GM21526 (cell line): ENCODE measurements around the gene NBEA.

Experiments used
- ATAC-seq: cut with Tn5 transposase; IDR thresholded peaks from one replicate; pipeline ENCODE4 v1.9.1; 2021; ENCODE audit warnings: moderate library complexity; ENCODE audit not compliant: unreplicated experiment, low FRiP score

NBEA gene

DNA sequence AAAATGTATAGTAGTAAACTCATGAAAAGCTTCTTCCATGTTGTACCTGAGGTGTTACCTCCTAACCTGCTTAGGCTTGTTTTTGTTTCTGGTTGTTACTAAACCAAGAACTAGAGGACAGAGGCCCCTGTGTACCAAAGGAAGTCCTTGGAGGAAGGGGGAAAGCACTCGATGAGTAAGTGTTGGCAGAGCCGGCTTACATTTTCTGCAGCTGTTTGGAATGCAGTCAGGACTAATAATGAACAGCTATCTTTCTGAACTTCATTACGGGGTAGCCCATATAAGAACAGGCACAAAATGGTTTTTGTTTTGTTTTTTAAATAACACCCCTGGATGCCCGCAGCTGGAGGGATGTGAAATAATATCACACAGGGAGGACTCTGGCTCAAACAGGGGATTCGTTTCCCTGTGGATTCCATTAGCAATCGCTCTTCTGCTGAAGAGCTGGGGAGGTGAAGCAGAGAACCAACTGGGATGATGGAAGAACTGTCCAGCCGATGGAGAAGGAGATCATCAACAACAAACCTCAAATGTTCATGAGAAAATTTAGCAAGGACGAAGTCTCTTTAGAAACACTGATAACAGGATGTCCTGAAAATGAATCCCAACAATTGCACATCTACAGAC is 748.6 kb downstream of the NBEA start:
- ATAC-seq, result no peak

DNA sequence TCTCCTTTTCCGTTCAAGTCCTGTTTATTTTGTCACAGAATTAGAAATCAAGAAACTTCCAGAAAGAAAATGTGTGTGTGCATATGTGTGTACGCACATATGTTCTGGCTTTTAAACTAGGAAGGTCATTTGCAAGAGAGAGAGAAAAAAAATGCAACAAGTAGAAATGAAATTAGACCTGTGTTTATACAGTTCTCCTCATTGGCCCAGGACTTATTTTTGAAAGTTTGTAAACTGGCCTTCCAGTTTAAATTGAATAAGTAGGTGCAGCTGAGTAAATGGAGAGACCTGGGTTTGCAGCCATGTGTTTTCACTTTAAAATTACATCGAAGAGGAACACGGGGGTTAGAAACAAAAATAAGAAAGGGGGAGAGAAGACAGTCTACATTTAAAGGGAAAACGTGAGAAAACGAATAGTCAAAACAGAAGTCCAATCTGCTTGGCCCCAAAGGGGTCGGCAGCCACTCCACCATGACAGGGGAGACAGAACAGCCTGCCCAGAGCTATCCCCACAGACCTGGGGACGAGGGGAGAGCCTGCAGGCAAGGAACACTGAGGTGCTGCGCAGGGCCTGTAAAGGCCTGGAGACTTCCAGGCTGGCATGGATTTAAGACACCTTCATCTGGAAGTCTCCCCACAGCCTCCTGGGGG is 751.2 kb downstream of the NBEA start:
- ATAC-seq, result no peak

DNA sequence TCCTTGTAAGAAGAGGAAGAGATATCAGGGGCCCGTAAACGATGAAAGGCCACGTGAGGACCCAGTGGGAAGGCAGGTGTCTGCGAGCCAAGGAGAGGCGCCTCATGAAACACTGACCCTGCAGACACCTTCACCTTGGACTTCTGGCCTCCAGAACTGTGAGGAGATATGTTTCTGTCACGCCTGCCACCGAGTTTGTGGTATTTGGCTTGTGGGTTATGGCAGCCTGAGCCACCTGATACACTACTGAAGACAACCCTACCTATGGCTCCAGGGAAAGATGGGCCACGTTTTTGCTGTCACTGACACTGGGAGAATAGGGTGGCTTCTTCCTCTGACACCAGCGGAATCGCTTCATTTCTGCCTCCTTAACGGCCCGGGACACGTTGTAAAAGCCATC is 752.0 kb downstream of the NBEA start:
- ATAC-seq, result no peak

DNA sequence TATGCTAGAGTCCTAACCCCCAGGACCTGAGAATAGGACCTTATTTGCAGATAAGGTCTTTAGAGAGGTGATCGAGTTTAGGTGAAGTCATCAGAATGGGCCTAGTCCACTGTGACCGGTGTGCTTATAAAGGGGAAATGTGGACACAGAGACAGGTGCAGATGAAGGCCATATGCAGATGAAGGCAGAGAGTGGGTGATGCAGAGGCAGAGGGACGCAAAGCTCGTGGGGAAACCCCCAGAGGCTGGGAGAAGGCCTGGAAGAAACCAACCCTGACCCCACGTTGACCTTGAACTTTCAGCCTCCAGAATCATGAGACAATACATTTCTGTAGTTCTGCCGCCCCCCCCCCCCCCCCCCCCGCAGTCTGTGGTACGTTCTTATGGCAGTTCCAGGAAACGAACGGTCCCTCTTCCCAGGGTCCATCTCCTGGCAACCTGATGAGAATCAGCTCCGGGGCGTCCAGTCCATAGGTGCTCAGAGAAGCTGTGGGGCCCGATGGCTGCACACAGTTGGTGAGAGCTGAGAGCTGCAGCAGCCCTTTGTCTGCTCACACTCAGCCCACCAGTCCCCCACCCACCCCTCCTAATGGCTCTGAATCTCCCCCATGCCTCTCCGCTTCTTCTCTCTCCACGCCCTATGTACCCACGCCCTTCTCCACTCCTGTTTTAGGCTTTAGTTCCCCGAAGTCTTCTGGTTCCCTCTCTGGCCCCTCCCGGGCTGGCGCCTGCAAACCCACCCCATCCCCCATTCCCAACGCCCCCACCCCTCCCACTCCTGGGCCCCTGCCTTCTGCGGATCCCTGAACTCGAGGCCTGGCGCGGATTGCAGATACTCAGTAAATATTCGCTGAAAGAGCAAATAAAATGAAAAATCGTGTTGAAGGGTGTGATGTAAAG is 752.7 kb downstream of the NBEA start:
- no peak for ATAC-seq

DNA sequence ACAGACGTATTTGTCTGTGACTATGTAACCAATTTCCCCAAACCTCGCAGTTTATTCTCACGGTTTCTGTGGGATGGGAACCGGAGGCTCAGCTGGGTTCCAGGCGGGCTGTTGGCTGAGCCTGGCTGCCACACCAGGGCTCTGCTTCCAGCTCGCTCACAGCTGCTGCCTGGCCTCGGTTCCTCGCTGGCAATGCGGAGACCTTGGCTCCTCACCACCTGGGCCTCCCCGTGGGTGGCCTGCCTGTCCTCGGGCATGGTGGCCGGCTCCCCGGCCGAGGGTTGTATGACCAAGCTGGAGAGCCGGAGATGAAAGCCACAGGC is 753.3 kb downstream of the NBEA start:
- no peak for ATAC-seq

DNA sequence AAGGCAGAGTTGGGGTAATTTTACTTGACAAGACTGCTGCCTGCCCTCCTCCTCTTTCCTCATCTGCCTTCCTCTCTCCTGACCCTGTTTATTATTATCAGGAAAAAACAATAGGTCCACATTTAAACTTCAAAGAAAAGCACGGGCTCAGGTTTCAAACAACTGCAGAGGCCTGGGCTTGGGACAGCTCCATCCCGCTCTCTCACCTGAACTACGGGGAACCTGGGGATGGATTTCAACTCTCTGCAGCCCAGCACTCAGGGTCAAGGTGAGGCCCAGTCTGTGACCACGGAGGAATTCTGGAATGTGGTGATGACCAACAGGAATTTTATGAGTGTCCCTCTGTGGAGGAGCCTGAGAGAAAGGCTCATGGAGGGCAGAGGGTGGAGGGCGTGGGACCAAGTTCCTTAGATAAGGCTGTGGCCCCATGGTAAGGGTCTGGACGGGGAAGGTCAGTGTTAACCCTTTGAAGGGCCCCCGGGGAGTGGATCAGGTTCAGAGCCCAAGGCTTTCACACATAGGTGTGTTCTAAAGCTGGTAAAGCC is 755.2 kb downstream of the NBEA start:
- ATAC-seq, result no peak

DNA sequence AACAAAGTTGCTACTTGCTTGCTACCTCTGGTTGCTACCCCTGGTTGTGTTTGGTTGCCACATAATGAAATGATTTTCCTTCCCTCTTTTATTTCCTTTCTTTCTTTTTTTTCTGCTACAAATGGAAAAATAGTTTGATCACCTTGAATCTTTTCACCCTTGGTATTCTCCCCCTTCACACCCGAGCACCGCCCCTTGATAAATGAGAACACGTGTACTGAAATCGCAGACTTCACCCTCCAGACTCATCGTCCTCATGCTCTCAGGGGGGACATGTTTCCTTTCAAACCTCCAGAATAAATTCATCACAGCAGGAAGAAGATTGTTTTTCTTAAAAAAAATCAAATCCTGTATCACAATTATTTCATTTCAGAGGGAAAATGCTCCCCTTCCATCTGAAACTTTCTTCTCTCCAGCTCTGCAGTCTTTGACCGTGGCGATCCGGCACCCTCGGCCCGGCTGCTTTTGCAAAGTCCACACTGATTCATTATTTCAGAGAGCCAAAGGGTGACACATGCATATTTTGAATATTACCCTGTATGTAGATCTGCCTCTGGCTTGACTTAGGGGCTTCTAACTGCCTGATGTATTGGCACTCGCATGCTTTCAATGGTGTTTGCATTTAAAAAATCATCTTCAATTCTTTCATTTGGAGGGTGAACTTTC is 757.0 kb downstream of the NBEA start:
- no peak for ATAC-seq

DNA sequence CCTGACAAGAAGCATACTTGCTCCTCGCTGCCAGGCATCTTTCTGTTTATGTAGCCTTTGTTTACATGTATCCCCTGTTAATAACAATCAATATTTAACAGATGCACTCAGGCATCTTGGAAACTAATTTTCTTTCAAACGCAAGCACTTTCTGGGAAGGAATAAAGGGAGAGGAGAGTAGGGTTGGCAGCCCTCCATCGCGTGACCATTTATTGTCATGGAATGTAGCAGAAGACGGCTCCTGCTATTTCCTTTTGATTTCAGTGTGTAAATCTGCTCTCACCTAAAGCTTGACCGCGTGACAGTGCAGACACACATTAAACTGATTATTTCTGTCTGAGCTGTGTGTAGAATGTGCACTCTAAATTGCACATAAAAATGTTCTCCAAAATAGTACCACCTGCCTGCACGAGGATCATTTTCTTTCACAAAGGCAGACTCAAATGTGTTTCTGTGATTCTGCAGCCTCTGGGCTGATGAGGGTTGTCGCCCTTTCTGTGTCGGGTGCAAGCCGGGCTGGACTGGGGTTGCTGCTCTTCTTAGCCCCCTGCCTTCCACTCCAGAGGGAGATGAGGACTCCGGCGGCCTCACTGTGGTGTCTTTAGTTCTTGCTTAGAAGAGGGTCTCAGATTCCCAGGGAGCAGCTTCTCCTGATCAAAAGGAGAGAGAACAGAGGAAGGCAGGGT is 757.9 kb downstream of the NBEA start:
- ATAC-seq, result no peak

DNA sequence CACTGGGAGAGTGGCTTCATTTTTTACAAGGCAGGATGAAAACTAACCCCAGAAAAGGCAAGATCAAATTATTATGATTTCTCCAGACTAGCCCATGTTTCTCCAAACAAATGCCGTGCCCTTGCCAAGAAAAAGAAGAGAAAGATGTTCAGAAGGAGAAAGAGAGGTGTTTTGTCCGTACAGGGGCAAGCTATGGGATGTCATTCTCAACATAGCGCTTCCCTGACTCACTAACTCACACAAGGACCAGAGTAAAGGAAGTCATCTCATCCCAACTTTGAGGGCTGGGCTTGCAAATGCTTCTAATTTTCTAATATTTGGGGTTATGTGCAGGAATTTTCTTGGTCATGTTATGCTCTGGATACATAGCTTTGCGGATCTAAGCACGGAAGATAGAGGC is 758.6 kb downstream of the NBEA start:
- ATAC-seq, result no peak

DNA sequence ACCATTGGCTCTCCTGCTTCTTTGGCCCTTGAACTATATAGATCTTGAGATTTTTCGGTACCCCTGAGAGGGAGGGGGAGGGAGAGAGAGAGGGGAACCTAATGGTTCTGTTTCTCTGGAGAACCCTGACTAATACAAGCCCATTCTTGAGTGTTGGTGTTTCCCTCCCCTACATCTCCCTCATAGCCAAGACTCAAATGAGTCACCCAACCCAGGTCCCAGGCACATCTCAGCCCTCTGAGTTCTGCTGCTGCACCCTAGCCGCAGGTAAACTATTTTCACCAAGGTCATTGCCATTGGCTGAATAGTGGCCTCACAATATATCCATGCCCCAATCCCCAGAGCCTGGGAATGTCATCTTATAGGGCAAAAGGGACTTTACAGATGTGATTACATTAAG is 760.2 kb downstream of the NBEA start:
- ATAC-seq, result no peak

DNA sequence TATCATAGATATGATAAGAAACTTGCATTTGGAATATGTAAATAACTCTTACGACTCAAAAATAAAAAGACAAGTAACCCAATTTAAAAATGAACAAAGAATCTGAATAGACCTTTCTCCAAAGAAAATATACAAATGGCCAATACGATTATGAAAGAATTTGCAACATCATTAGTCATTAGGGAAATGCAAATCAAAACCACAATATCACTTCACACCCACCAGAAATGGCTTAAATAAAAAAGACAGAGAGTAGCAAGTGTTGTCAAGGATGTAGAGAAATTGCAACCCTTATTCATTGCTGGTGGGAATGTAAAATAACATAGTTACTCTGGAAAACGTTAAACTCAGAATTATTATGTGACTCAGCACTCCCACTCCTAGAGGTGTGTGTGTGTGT is 761.0 kb downstream of the NBEA start:
- ATAC-seq, result no peak

DNA sequence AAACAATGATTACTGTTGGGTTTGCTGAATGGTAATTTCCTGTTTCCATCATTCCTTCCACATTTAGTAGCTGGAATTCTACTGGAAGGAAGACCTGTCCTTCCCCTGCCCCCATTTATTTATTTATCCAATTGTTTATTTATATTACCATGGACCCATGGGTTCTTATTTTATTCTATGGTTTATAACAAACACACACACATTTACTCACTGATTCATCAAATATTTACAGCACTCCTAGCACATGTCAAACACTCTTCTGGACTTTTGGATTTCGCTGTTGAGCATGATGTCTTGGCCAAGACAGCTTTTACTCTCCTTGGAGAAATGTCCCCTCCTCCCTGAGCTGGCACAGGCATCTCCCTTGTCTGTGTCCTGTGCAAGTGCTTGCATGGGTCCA is 762.3 kb downstream of the NBEA start:
- no peak for ATAC-seq

DNA sequence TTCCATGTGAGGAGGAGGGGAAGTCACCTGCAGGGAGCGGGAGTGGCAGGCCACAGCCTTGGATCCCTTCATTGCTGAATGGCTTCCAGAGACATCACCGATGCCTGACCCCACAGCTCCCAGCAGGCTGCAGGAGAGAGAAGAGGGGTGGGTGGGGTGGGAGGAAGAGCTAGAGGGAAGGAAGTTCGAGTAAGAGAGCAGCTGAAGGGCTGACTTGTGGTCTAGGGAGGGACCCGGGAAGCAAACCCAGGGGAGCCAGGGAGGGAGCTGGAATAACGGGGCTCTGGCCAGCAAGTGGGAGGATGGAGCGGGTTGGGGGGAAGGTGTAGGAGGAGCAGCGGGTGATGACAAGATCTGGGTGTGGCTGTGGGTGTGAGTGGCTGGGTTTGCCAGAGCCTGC is 764.2 kb downstream of the NBEA start:
- no peak for ATAC-seq

DNA sequence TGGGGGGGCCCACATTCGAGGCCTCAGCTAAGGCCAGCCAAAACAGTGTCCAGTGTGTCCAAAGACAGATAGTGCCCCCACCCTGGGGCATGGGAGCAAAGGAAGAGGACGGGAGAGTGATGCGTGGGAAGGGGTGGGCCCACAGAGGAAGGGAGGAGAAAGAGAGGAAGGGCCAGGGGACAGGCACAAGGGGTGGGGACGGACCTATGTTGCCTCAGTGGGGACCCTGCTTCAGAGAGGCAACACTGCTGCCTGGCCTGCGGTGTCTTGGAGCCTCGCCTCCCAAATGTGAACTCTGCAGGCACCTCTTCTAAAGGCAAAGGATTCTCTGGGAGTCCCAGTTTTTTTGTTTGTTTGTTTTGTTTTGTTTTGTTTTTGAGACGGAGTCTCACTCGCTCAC is 764.7 kb downstream of the NBEA start:
- no peak for ATAC-seq

DNA sequence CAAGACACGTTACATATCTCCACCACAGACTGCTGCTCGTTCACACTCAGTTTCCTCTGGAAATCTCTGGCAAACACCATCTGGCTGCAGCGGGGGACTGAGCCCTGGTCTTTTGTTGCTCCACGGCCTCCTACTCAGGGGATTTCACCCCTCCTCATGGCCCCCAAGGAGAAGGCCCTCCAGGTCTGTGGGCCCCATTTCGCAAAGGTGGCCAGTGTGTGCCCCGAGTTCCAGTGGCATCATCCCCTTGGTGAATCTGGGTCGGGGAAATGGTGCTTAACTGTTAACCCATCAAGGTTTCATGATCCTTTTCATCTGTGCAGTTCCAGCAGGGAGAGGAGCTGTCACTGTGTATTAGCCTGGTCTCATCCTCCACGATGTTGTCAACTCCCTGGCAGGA is 769.8 kb downstream of the NBEA start:
- ATAC-seq, result no peak

DNA sequence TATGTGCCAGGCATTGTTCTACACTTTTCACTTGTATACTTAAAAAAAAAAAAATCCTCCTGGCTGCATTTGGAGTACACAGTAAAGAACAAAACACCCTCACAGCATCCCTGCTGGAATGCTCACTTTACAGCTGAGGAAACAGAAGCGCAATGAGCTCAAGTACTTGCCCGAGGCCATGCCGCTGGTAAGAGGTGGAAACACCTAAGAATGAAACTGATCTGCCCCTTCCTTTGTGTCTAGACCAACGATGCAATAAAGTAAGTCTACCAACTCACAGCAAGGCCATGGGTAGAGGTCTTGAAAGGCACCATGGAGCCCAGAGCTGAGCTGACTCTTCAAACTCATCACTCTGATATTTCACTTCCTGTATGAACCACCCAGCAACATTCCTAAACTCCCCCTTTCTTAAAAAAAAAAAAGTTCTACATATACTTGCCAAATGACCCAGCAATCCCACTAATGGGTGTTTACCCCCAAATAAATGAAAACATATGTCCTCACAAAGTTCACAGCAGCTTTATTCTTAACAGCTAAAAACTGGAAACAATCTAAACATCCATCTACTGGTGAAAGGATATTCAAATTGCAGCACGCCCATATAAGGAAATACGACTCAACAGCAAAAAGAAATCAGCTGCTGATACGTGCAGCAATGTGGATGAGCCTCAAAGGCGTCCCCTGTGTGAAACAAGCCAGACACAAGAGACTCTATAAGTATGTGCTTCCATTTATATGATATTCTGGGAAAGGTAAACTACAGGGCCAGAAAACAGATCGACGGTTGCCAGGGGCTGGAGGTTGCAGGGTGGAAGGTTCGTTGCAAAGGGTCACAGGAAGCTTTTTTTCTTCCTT is 771.1 kb downstream of the NBEA start:
- ATAC-seq, result no peak

DNA sequence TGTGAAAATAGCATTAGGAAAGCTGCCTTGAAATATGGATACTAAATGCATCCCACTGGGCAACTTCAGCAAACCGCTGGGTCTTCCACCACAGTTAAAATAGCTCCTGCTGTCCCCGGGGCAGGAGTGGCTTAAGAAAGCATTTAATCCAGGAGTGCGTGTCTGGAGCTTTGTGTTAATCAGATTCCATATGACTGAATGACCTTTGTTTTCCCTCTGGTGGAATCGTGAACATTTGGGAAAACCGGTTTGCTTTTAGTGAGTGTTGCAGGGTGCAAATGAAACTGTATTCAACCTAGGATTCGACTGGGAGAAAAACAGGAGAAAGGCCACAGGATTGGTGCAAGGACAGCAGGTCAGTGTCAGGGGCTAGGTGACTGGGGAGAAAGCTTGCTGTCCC is 772.1 kb downstream of the NBEA start:
- no peak for ATAC-seq

DNA sequence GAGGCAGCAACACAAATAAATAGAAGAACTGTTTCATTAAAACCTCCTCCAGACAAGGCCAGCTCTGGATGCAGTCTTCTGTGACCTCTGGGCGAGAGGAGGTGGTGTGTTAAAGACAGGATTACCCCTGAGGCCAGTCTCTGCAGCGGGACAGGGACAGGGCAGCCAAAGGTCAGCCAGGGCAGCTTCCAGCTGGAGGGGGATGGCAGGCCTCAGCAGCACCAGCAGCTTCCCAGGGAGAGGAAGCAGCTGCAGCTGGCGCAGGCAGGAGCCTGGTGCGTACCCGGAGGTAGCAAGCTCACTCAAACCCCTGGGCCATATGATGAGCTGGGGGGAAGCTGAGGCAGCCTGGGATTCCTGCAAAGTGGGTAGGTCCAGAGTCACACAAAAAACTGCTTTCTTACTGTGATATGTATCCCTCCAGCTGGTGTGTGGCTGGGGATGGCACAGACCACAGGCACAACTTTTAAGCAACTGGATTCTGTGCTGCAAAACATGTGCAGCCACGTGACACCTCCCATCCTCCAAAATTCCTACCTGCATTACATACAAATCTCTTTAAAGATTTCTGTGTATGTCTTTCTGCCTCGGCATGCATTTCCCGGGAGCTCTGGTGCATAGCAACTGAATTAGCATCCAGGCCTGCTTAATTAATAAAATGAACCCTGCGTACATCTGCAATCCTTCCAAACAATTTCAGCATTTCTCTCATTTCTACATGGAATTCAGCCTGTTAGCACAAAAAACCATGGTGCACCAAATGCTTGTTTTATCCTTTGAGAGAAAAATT is 772.7 kb downstream of the NBEA start:
- no peak for ATAC-seq

DNA sequence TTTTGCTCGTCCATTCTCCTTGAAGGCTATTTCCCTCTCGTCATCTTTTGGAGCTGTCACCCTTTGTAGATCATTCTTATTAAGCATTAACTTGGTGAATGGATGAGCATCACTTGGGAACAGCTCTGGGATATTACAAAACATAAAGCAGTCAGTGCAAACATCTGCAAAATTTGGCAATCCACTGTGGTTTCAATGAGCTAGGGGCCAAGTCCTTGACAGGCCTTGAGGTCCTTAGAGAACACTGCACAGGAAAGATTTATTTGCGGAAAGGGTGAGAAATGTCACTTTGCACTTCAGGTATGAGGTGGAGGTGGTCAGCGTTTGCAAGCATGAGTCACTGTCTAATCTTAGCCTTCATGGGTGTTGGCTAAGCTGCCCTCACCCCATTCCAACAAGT is 774.1 kb downstream of the NBEA start:
- no peak for ATAC-seq
